Liver (tissue), 9 donors: ENCODE measurements around the gene DOCK2. TPM values are rescaled to one million over a fixed set of nuclear protein-coding genes. Genes with fewer than 3 reads are reported as not detected.

Experiments
- DNase-seq: peaks from one replicate; pipeline ENCODE4 v3.0.0-alpha.2; 2017; ENCODE audit warnings: low spot score
- H3K27ac ChIP-seq, 2 donors: one replicate each; pipeline ENCODE4 v1.7.0; 2013; ENCODE audit warnings: inconsistent platforms in 2 of 2, low read length in 2 of 2, control low read depth in 1 of 2, low read depth in 1 of 2, mild to moderate bottlenecking in 1 of 2
- H3K27me3 ChIP-seq, 4 donors: one replicate each; pipeline versions ENCODE4 v1.6.1 to v1.7.0; 2013; ENCODE audit warnings: low read length in 3 of 4, inconsistent platforms in 1 of 4, mild to moderate bottlenecking in 1 of 4, moderate library complexity in 1 of 4; ENCODE audit not compliant: control insufficient read depth in 4 of 4, insufficient read depth in 4 of 4
- H3K36me3 ChIP-seq, 4 donors: one replicate each; pipeline versions ENCODE4 v1.6.1 to v1.7.0; 2013; ENCODE audit warnings: low read length in 3 of 4, mild to moderate bottlenecking in 3 of 4, low read depth in 1 of 4, moderate library complexity in 1 of 4; ENCODE audit not compliant: control insufficient read depth in 4 of 4, insufficient read depth in 3 of 4
- H3K4me1 ChIP-seq, 4 donors: one replicate each; pipeline versions ENCODE4 v1.6.1 to v1.7.0; 2013; ENCODE audit warnings: low read length in 3 of 4, mild to moderate bottlenecking in 3 of 4, moderate library complexity in 1 of 4; ENCODE audit not compliant: control insufficient read depth in 4 of 4, insufficient read depth in 4 of 4
- H3K4me3 ChIP-seq, 3 donors: one replicate each; pipeline versions ENCODE4 v1.6.1 to v1.7.0; 2013; ENCODE audit warnings: low read length in 3 of 3, control low read depth in 1 of 3, low read depth in 1 of 3, mild to moderate bottlenecking in 1 of 3
- H3K9ac ChIP-seq, 2 donors: one replicate each; pipeline ENCODE4 v1.7.0; 2013; ENCODE audit warnings: low read length in 2 of 2, mild to moderate bottlenecking in 2 of 2, moderate library complexity in 2 of 2, control low read depth in 1 of 2, low read depth in 1 of 2
- H3K9me3 ChIP-seq, 4 donors: one replicate each; pipeline versions ENCODE4 v1.6.1 to v1.7.0; 2013; ENCODE audit warnings: low read length in 3 of 4; ENCODE audit not compliant: control insufficient read depth in 4 of 4
- FOXA2 ChIP-seq: IDR thresholded peaks from 2 replicates; pipeline ENCODE4 v1.6.1; 2016; ENCODE audit warnings: antibody characterized with exemption
- GABPA ChIP-seq, 2 donors: IDR thresholded peaks in 1 of 2; conservative IDR thresholded peaks in 1 of 2; 2 replicates each; pipeline ENCODE4 v1.6.1; 2016; ENCODE audit warnings: antibody characterized with exemption in 2 of 2, mild to moderate bottlenecking in 1 of 2, moderate library complexity in 1 of 2
- HNF4A ChIP-seq, 2 donors: conservative IDR thresholded peaks; 2 replicates each; pipeline ENCODE4 v1.6.1; 2016; ENCODE audit warnings: antibody characterized with exemption in 2 of 2, mild to moderate bottlenecking in 2 of 2
- HNF4G ChIP-seq: IDR thresholded peaks from 2 replicates; pipeline ENCODE4 v1.6.1; 2016; ENCODE audit warnings: antibody characterized with exemption
- JUND ChIP-seq, 2 donors: IDR thresholded peaks; 2 replicates each; pipeline ENCODE4 v1.6.1; 2016; ENCODE audit warnings: antibody characterized with exemption in 2 of 2
- NR2F2 ChIP-seq: IDR thresholded peaks from 2 replicates; pipeline ENCODE4 v1.6.1; 2016; ENCODE audit warnings: antibody characterized with exemption
- SP1 ChIP-seq: IDR thresholded peaks from 2 replicates; pipeline ENCODE4 v1.6.1; 2018; ENCODE audit warnings: antibody characterized with exemption, mild to moderate bottlenecking
- TAF1 ChIP-seq: conservative IDR thresholded peaks from 2 replicates; pipeline ENCODE4 v1.6.1; 2016; ENCODE audit warnings: antibody characterized with exemption, mild to moderate bottlenecking
- YY1 ChIP-seq: IDR thresholded peaks from 2 replicates; pipeline ENCODE4 v1.6.1; 2016; ENCODE audit warnings: antibody characterized with exemption, mild to moderate bottlenecking
- WGBS: extraction: QIAGEN DNeasy Blood & Tissue Kit; methylation state at CpG from one replicate; pipeline ENCODE4 v1.1.7; 2013; 5-methylcytosine and 5-hydroxymethylcytosine counted together
- polyA plus RNA-seq, 2 donors: library from polyadenylated mRNA; stranded (reverse) in 1 of 2; unstranded in 1 of 2; fragments of 200-250 nt in 1 of 2; fragments of >200 nt in 1 of 2; fragmentation: Nextera tagmentation in 1 of 2; extraction: Ambion mirVana in 1 of 2; gene quantifications; one replicate each; pipeline versions ENCODE4 v1.2.1 to v1.2.3, GENCODE V29; 2013 to 2015
- total RNA-seq, 2 donors: library from RNA; depleted of rRNA; stranded (reverse); fragments of >200 nt; gene quantifications; one replicate each; pipeline ENCODE4 v1.2.3, GENCODE V29; 2014
- TF ChIP-seq, protein P1 (sequence below): IDR thresholded peaks from 2 replicates; pipeline ENCODE4 v1.6.1; 2016; ENCODE audit warnings: antibody characterized with exemption
- TF ChIP-seq, protein P2 (sequence below): fragments of 150-350 bp; IDR thresholded peaks from 2 replicates; pipeline ENCODE4 v1.5.1; 2017; ENCODE audit warnings: improper control_type of control experiment, low read depth, low read length; ENCODE audit not compliant: missing input control
- TF ChIP-seq, protein P3 (sequence below): IDR thresholded peaks from 2 replicates; pipeline ENCODE4 v1.6.1; 2016; ENCODE audit warnings: antibody characterized with exemption
- TF ChIP-seq, protein P4 (sequence below): IDR thresholded peaks from 2 replicates; pipeline ENCODE4 v1.6.1; 2016; ENCODE audit warnings: antibody characterized with exemption, mild to moderate bottlenecking
- donor health status: healthy.
- donor health status: healthy.
- donor health status: healthy.
- donor health status: healthy.
- donor health status: healthy.

Gene DOCK2
- total and polyA plus RNA-seq, 4 donors = 2.3 to 26.6 (median 8.2) TPM

DNA sequence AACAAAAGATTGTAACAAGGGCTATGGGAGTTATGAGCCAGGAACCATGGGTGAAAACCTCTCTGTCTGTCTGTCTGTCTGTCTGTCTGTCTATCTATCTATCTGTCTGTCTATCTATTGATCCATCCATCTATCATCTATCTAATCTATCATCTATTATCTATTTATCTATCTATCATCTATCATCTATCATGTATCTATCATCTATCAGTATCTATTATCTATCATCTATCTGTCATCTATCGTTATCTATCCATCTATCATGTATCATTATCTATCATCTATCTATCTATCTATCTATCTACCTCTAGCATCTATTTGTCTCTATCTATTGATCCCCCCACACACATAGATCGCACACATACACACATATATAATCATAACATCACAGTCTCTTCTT, 230.3 kb downstream of the DOCK2 start:
- WGBS = 89% methylated on average over 2 of the region's 2 CpGs
- H3K9me3 ChIP-seq = no peaks in the 10 kb centered on the region
- TF ChIP-seq SP1 (no peak), FOXA2 (no peak)
- TF ChIP-seq, protein P1, sequence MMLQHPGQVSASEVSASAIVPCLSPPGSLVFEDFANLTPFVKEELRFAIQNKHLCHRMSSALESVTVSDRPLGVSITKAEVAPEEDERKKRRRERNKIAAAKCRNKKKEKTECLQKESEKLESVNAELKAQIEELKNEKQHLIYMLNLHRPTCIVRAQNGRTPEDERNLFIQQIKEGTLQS = no peak
- no peak for DNase-seq
- peaks cover 0 to 3% (median 0%) of the 10 kb centered on the region in 4 donors for H3K27me3 ChIP-seq
- H3K4me3 ChIP-seq = no peak overlapping the region
- no peaks in the 10 kb centered on the region for H3K4me1 ChIP-seq
- H3K9ac ChIP-seq = no peak overlapping the region
- H3K36me3 ChIP-seq = no peaks in the 10 kb centered on the region
- no peak overlapping the region for H3K27ac ChIP-seq

DNA sequence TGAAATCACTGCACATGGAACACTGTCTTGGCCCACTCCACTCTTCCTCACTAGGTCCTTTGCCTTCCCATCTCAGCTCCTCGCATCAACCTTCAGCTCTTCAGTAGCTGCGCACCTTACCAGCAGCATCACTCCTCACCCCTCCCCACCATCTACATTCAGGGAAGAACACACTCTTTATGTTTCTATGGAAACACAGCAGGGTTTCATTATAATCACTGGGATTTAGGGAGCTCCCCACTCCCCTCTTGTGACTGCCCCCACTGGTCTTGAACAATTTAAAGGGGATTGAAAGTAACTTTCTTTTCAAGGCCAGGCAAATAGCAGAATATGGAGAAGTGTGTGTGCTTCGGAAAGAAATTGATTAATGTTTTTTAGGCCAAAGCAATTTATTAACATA, 232.0 kb downstream of the DOCK2 start:
- Histone ChIP-seq H3K4me1 (no peaks in the 10 kb centered on the region), H3K27ac (no peak overlapping the region), H3K9ac (no peak overlapping the region), H3K9me3 (no peaks in the 10 kb centered on the region), H3K36me3 (no peaks in the 10 kb centered on the region), H3K4me3 (no peak overlapping the region), H3K27me3 (no peaks in the 10 kb centered on the region)
- no peak for TF ChIP-seq NR2F2
- WGBS = 89% methylated on average over 3 of the region's 3 CpGs
- DNase-seq = no peak

DNA sequence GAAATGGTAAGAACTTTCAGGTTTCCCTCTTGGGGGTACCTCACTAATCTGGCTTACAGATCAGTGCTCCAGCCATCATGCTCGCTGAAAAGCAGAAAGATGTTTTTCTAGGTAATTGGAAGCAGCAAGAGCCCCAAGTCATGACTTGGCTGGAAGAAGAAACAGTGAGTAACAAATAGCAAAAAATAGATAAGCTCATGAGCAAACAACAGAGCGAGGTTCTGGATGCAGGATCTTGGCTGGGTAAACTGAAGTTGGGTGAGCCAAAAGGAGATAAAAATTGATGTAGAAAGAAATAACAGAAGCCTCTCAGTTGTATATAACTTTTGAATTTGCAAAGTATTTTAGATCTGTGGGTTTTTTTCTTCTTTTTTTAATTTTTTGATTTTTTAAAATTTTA, 233.1 kb downstream of the DOCK2 start:
- TF ChIP-seq, protein P1 = no peak
- TF ChIP-seq JUND (IDR thresholded peaks at IDR 0.05) (no peak), TAF1 (no peak), YY1 (no peak), HNF4A (conservative IDR thresholded peaks at IDR 0.05) (no peak), NR2F2 (no peak), SP1 (no peak), GABPA (IDR thresholded peaks at IDR 0.05 in 1 of 2, conservative IDR thresholded peaks at IDR 0.05 in 1 of 2) (no peak), HNF4G (no peak), FOXA2 (no peak)
- TF ChIP-seq, protein P2, sequence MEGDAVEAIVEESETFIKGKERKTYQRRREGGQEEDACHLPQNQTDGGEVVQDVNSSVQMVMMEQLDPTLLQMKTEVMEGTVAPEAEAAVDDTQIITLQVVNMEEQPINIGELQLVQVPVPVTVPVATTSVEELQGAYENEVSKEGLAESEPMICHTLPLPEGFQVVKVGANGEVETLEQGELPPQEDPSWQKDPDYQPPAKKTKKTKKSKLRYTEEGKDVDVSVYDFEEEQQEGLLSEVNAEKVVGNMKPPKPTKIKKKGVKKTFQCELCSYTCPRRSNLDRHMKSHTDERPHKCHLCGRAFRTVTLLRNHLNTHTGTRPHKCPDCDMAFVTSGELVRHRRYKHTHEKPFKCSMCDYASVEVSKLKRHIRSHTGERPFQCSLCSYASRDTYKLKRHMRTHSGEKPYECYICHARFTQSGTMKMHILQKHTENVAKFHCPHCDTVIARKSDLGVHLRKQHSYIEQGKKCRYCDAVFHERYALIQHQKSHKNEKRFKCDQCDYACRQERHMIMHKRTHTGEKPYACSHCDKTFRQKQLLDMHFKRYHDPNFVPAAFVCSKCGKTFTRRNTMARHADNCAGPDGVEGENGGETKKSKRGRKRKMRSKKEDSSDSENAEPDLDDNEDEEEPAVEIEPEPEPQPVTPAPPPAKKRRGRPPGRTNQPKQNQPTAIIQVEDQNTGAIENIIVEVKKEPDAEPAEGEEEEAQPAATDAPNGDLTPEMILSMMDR = no peak
- TF ChIP-seq, protein P3, sequence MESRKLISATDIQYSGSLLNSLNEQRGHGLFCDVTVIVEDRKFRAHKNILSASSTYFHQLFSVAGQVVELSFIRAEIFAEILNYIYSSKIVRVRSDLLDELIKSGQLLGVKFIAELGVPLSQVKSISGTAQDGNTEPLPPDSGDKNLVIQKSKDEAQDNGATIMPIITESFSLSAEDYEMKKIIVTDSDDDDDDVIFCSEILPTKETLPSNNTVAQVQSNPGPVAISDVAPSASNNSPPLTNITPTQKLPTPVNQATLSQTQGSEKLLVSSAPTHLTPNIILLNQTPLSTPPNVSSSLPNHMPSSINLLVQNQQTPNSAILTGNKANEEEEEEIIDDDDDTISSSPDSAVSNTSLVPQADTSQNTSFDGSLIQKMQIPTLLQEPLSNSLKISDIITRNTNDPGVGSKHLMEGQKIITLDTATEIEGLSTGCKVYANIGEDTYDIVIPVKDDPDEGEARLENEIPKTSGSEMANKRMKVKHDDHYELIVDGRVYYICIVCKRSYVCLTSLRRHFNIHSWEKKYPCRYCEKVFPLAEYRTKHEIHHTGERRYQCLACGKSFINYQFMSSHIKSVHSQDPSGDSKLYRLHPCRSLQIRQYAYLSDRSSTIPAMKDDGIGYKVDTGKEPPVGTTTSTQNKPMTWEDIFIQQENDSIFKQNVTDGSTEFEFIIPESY = no peak
- TF ChIP-seq, protein P4, sequence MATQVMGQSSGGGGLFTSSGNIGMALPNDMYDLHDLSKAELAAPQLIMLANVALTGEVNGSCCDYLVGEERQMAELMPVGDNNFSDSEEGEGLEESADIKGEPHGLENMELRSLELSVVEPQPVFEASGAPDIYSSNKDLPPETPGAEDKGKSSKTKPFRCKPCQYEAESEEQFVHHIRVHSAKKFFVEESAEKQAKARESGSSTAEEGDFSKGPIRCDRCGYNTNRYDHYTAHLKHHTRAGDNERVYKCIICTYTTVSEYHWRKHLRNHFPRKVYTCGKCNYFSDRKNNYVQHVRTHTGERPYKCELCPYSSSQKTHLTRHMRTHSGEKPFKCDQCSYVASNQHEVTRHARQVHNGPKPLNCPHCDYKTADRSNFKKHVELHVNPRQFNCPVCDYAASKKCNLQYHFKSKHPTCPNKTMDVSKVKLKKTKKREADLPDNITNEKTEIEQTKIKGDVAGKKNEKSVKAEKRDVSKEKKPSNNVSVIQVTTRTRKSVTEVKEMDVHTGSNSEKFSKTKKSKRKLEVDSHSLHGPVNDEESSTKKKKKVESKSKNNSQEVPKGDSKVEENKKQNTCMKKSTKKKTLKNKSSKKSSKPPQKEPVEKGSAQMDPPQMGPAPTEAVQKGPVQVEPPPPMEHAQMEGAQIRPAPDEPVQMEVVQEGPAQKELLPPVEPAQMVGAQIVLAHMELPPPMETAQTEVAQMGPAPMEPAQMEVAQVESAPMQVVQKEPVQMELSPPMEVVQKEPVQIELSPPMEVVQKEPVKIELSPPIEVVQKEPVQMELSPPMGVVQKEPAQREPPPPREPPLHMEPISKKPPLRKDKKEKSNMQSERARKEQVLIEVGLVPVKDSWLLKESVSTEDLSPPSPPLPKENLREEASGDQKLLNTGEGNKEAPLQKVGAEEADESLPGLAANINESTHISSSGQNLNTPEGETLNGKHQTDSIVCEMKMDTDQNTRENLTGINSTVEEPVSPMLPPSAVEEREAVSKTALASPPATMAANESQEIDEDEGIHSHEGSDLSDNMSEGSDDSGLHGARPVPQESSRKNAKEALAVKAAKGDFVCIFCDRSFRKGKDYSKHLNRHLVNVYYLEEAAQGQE = no peak
- no peak overlapping the region for H3K4me3 ChIP-seq

More for the DNA sequence above, 233.1 kb downstream of the DOCK2 start:
- H3K4me1 ChIP-seq = no peaks in the 10 kb centered on the region
- H3K27me3 ChIP-seq = no peaks in the 10 kb centered on the region
- H3K9me3 ChIP-seq = no peaks in the 10 kb centered on the region
- DNase-seq = no peak
- WGBS = 50% methylated on average over 2 of the region's 2 CpGs
- no peak overlapping the region for H3K27ac ChIP-seq
- H3K36me3 ChIP-seq = no peaks in the 10 kb centered on the region
- no peak overlapping the region for H3K9ac ChIP-seq
